Measurements from ENCODE around the gene LRRC27. TPM values are rescaled to one million over a fixed set of nuclear protein-coding genes. Genes with fewer than 3 reads are reported as not detected.

The LRRC27 gene
- total RNA-seq, 1 experiment from 2014 or later, result 4.1 TPM

DNA sequence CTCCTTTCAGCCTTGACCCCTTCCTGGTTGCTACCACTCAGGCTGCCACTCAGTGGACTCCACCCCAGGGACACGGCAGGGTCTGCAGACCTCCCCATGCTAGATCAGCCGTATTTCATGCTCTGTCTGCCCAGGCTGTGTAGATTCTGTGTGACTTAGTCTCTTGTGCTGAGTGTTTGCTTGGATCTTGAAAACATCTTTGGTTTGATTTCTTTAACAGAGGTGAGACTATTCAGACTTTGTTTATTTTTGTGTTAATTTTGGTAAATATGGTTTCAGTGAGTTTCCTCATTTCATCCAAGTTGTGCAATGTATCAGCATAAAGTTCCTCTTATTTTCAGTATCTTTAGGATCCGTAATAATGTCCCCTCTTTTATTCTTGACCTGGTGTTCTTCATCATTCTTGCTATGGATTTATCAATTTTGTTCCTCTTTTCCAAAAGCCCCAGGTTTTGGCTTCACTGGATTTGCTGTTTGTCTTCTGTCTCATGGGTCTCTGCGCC is 43.9 kb downstream of the LRRC27 start:
- H3K4me3 ChIP-seq (replicated peaks in 1 of 2; ENCODE audit: low read depth in 1 of 2, low read length in 2 of 2), result no peak overlapping the region
- intact Hi-C loops (cut with micrococcal nuclease), result no loop called here
- no peak overlapping the region for H2AFZ ChIP-seq (ENCODE audit: low read depth, low read length, poor library complexity, severe bottlenecking)
- no peaks in the 10 kb centered on the region for H3K9me3 ChIP-seq (ENCODE audit: control insufficient read depth in 1 of 2, insufficient read depth in 1 of 2, low read depth in 1 of 2, low read length in 2 of 2)
- RAD21 ChIA-PET (ENCODE audit: low non-redundant PET in 1 of 2, low total read pairs in 2 of 2, uncharacterized antibody in 2 of 2, unreplicated experiment in 2 of 2), result no interaction called here
- TF ChIP-seq, protein P1, sequence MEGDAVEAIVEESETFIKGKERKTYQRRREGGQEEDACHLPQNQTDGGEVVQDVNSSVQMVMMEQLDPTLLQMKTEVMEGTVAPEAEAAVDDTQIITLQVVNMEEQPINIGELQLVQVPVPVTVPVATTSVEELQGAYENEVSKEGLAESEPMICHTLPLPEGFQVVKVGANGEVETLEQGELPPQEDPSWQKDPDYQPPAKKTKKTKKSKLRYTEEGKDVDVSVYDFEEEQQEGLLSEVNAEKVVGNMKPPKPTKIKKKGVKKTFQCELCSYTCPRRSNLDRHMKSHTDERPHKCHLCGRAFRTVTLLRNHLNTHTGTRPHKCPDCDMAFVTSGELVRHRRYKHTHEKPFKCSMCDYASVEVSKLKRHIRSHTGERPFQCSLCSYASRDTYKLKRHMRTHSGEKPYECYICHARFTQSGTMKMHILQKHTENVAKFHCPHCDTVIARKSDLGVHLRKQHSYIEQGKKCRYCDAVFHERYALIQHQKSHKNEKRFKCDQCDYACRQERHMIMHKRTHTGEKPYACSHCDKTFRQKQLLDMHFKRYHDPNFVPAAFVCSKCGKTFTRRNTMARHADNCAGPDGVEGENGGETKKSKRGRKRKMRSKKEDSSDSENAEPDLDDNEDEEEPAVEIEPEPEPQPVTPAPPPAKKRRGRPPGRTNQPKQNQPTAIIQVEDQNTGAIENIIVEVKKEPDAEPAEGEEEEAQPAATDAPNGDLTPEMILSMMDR (IDR thresholded peaks at IDR 0.05 in 2 of 3, conservative IDR thresholded peaks at IDR 0.05 in 1 of 3; ENCODE audit: borderline replicate concordance in 1 of 3, insufficient read depth in 1 of 3, low read depth in 2 of 3, low read length in 2 of 3), result no peak
- no peak for TF ChIP-seq POLR2A (IDR thresholded peaks at IDR 0.05; ENCODE audit: borderline replicate concordance, extremely low read depth, insufficient read depth, insufficient read length)
- TF ChIP-seq SIN3A (IDR thresholded peaks at IDR 0.05; ENCODE audit: low read depth), result no peak
- no peak for TF ChIP-seq TCF7L2 (IDR thresholded peaks at IDR 0.05; ENCODE audit: borderline replicate concordance, extremely low read depth, insufficient read depth, insufficient read length)
- TF ChIP-seq EGR1 (IDR thresholded peaks at IDR 0.05; ENCODE audit: low read depth), result no peak
- TF ChIP-seq SP1 (IDR thresholded peaks at IDR 0.05; ENCODE audit: low read depth), result no peak
- no peak for TF ChIP-seq YY1 (IDR thresholded peaks at IDR 0.05; ENCODE audit: extremely low read depth, insufficient replicate concordance, low read depth, low read length)
- TF ChIP-seq POLR2AphosphoS5 (IDR thresholded peaks at IDR 0.05; ENCODE audit: low read depth, low read length), result no peak
- no peak for TF ChIP-seq CEBPB (IDR thresholded peaks at IDR 0.05; ENCODE audit: low read depth)
- TF ChIP-seq RAD21 (IDR thresholded peaks at IDR 0.05; ENCODE audit: low read depth), result no peak
- BruUV-seq (replicated peaks), result no TSS peak
- no peaks in the 10 kb centered on the region for H3K79me2 ChIP-seq (ENCODE audit: insufficient read depth, low read length)
- DNase-seq (ENCODE audit: low read depth, low spot score), result no peak
- H3K27me3 ChIP-seq (ENCODE audit: insufficient read depth, low read length), result no peaks in the 10 kb centered on the region
- ATAC-seq, result no peak
- POLR2A ChIA-PET, result no interaction called here
- no peak overlapping the region for H3K27ac ChIP-seq (ENCODE audit: low read depth, low read length)
- no peaks in the 10 kb centered on the region for H3K9me2 ChIP-seq (ENCODE audit: insufficient read depth)
- no peaks in the 10 kb centered on the region for H3K36me3 ChIP-seq (ENCODE audit: control insufficient read depth in 1 of 2, insufficient read depth in 2 of 2, low read length in 2 of 2)
- CTCF ChIA-PET, result no interaction called here
- no peak overlapping the region for H3K4me2 ChIP-seq (ENCODE audit: low read length)
- no peak overlapping the region for H3K9ac ChIP-seq (ENCODE audit: low read length)
- H4K20me1 ChIP-seq (ENCODE audit: insufficient read depth), result no peaks in the 10 kb centered on the region
- H3K4me1 ChIP-seq (ENCODE audit: control insufficient read depth in 1 of 2, insufficient read depth in 2 of 2, low read length in 2 of 2), result peaks cover 3 to 6% of the 10 kb centered on the region in 2 experiments; a peak in 3 of 4 replicates
